Measurements from ENCODE around the gene SIPA1L3. TPM values are rescaled to one million over a fixed set of nuclear protein-coding genes. Genes with fewer than 3 reads are reported as not detected.

SIPA1L3 gene
- total and polyA plus RNA-seq, 10 of the 15 experiments (the other 5 are each of a cell fraction or from before 2014, with no cell fraction given) = 0.24 to 66.2 (median 19.1) TPM

DNA sequence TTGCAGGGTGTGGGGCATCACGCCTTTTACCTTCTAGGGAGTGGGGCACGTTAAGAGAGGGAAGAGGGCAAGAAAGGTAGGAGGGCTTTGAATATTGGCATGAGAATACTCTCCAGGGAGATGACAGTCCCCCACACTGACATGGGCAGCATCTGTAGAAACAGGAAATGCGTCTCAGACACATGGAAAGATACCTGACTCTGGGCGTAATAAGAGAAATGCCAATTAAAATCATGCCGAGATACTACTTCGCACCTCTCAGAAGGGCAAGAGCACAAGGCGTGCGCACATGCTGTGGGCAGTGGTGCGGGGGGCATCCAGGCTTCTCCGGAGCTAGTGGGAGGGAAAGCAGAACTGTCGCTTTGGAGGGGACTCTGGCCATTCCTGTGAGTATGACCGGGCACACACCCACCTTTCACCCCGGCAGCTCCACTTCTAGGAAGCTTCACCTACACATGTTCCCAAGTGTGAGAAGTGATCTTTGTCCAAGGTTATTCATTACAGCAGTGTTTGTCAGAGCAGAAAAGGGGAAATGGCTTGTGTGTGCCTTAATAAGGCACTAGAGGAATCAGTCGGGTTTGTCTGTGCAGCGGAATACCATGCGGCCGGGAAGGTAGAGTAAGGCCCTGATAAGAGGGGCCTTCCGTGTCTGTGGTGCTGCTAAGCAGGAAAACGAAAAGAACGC lies 99.5 kb downstream of the SIPA1L3 start (continued):
- TF ChIP-seq, protein P1, sequence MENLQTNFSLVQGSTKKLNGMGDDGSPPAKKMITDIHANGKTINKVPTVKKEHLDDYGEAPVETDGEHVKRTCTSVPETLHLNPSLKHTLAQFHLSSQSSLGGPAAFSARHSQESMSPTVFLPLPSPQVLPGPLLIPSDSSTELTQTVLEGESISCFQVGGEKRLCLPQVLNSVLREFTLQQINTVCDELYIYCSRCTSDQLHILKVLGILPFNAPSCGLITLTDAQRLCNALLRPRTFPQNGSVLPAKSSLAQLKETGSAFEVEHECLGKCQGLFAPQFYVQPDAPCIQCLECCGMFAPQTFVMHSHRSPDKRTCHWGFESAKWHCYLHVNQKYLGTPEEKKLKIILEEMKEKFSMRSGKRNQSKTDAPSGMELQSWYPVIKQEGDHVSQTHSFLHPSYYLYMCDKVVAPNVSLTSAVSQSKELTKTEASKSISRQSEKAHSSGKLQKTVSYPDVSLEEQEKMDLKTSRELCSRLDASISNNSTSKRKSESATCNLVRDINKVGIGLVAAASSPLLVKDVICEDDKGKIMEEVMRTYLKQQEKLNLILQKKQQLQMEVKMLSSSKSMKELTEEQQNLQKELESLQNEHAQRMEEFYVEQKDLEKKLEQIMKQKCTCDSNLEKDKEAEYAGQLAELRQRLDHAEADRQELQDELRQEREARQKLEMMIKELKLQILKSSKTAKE (IDR thresholded peaks at IDR 0.05; ENCODE audit: low read depth, poor library complexity, severe bottlenecking) = no peak
- TF ChIP-seq BMI1 (IDR thresholded peaks at IDR 0.05; ENCODE audit: borderline replicate concordance) (no peak), SMARCA5 (IDR thresholded peaks at IDR 0.05) (0 out of 2 replicates have a peak, but pooled peaks have one; percentile 47), PAX8 (IDR thresholded peaks at IDR 0.05) (no peak), YY1 (IDR thresholded peaks at IDR 0.05; ENCODE audit: low read depth, low read length) (no peak), IKZF2 (IDR thresholded peaks at IDR 0.05) (peak; percentile 72 to 81), CEBPB (IDR thresholded peaks at IDR 0.05; ENCODE audit: borderline replicate concordance in 1 of 2, low read depth in 2 of 2, low read length in 2 of 2) (no peak), DPF2 (IDR thresholded peaks at IDR 0.05) (0 out of 2 replicates have a peak, but pooled peaks have one; percentile 61), NR2F1 (conservative IDR thresholded peaks at IDR 0.05) (peak; percentile 37), RFX5 (IDR thresholded peaks at IDR 0.05; ENCODE audit: low read depth, low read length) (no peak), EP300 (IDR thresholded peaks at IDR 0.05; ENCODE audit: borderline replicate concordance in 1 of 2, control insufficient read depth in 1 of 2, low read depth in 2 of 2, low read length in 2 of 2) (peak in 1 of 2 experiments; percentile 52; a peak in 2 of 4 replicates), PAX5 (IDR thresholded peaks at IDR 0.05; ENCODE audit: borderline replicate concordance, low read depth, low read length) (peak; percentile 39; the same call in 1 of the 2 replicates), NBN (IDR thresholded peaks at IDR 0.05) (peak; percentile 50; the same call in 1 of the 2 replicates)
- TF ChIP-seq, protein P2, sequence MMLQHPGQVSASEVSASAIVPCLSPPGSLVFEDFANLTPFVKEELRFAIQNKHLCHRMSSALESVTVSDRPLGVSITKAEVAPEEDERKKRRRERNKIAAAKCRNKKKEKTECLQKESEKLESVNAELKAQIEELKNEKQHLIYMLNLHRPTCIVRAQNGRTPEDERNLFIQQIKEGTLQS (IDR thresholded peaks at IDR 0.05; ENCODE audit: borderline replicate concordance, extremely low read depth, low read depth, low read length) = no peak
- TF ChIP-seq, protein P3, sequence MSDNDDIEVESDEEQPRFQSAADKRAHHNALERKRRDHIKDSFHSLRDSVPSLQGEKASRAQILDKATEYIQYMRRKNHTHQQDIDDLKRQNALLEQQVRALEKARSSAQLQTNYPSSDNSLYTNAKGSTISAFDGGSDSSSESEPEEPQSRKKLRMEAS (IDR thresholded peaks at IDR 0.05; ENCODE audit: low read depth, low read length) = no peak
- TF ChIP-seq, protein P4, sequence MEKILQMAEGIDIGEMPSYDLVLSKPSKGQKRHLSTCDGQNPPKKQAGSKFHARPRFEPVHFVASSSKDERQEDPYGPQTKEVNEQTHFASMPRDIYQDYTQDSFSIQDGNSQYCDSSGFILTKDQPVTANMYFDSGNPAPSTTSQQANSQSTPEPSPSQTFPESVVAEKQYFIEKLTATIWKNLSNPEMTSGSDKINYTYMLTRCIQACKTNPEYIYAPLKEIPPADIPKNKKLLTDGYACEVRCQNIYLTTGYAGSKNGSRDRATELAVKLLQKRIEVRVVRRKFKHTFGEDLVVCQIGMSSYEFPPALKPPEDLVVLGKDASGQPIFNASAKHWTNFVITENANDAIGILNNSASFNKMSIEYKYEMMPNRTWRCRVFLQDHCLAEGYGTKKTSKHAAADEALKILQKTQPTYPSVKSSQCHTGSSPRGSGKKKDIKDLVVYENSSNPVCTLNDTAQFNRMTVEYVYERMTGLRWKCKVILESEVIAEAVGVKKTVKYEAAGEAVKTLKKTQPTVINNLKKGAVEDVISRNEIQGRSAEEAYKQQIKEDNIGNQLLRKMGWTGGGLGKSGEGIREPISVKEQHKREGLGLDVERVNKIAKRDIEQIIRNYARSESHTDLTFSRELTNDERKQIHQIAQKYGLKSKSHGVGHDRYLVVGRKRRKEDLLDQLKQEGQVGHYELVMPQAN (conservative IDR thresholded peaks at IDR 0.05) = no peak; the same call in 1 of the 2 replicates

All from GM12878 (cell line).